ENCODE measurements around the gene C1orf232.

DNA sequence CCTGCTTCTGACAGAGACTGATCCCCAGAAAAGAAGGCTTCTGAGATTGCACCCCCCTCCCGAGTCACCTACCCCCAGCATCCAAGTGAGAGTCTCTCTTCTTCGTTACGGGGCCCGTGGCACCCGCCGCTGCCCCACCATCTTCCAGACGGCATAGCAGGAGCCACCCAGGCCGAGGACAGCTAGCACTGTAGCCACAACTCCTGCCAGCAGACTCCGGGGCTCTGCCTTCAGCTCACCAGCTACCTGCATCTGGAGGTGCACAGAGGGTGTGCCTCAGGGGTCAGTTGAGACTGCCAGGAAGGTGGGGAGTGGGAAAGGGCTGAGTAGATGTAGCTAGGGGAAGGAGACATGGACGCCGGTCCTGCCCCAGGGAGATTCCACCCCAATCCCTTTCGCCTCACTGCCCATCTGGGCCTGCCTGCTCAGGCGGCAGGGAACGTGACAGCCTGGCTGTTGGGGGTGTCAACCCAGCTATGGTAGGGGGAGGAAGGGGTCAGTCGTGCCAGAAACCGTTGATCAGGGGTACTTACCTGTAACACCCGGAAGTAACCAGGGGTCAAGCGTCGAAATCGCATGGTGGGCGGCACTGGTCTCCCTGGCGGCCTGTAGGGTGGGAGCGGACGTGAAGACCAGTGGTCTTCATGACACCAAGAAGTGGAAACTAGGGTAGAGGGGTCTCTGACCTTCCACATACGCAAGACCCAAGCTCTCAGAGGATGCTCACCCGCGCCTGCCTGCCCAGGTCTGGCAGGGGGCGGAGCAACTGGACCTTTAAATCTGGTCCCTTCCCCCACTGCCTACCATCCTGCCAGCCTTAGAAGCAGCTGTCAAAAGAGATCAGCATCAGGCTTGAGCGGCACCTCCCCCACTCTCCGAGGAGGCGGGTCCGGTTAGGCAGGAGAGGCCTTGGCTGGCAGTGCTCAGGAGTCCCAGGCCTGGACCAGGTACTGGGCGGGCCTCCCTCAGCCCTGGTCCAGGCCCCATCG, 2.6 kb upstream of the C1orf232 start, which contains the start of gene ZNF593OS:
- TF ChIP-seq POLR2A (IDR thresholded peaks at IDR 0.05; ENCODE audit: low read depth, low read length) (no peak), POLR2AphosphoS5 (IDR thresholded peaks at IDR 0.05; ENCODE audit: low read depth, low read length) (no peak)

All from GM12891 (cell line).